GM19397 (cell line): ENCODE results near the gene SBK3.
"Not testable (repeated sequence)": the region's sequence is repeated elsewhere in the genome, so short reads cannot be mapped to it uniquely, and the experiment has no call there.

ENCODE experiments used
- ATAC-seq: cut with Tn5 transposase; IDR thresholded peaks from one replicate; pipeline ENCODE4 v1.9.1; 2021; ENCODE audit warnings: mild to moderate bottlenecking, moderate library complexity; ENCODE audit not compliant: unreplicated experiment

Gene SBK3

DNA sequence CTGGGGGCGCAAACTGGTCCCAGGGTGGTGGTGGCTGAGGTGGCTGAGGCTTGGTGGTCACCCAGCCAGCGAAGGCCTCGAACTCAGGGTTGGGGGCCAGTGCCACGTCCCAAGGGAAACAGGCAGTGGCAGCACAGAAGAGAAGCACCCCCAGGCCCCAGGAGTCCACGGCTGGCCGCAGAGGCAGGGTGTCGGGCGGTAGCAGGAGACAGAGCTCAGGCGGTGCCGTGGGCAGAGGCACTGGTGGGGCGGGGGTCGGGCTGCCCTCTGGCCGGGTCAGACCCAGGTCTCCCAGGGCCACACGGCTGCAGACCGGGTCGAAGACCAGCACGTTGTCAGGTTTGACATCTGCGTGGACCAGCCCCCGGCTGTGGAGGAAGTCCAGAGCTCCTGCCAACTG, 4.3 kb downstream of the SBK3 start:
- ATAC-seq, result no peak

DNA sequence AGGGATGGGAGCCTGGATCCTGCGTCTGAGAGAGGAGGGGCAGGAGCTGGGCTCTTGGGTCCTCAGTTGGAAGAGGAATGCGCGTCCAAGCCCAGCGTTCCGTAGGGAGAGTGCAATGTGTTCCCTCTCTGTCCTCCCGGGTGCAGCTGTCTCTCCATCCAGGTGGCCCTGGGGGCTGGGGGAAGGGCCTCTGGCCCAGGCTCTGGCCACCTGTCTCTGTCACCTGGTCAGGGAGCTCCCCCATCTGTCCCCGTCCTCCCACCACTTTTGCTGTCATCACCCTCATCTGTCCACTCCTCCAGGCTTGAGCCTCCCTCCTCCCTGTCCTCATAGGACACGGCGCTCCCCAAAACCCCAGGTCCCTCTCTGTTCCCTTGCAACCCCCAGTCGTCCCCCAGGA, 4.7 kb downstream of the SBK3 start:
- ATAC-seq, result no peak

GRCh38 chr19:55539090-55539984, 6.0 kb downstream of the SBK3 start:
- ATAC-seq, result no peak

DNA sequence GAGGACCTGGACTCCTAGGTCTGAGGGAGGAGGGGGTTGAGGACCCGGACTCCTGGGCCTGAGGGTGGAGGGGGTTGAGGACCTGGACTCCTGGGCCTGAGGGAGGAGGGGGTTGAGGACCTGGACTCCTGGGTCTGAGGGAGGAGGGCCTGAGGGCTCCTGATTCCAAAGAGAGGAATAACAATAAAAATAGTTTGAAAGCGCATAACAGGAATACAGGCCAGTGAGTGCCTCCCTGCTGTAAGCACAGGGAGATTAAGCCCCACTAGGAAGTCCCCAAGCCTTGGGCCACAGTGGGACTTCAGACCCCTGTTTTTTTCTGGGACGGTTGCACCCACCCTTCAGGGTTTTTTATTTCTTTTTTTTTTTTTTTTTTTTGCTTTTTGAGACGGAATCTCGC, 7.2 kb downstream of the SBK3 start:
- ATAC-seq, result no peak

- ATAC-seq, result no peak
Observed at GRCh38 chr19:55537741-55538111, 7.6 kb downstream of the SBK3 start.

DNA sequence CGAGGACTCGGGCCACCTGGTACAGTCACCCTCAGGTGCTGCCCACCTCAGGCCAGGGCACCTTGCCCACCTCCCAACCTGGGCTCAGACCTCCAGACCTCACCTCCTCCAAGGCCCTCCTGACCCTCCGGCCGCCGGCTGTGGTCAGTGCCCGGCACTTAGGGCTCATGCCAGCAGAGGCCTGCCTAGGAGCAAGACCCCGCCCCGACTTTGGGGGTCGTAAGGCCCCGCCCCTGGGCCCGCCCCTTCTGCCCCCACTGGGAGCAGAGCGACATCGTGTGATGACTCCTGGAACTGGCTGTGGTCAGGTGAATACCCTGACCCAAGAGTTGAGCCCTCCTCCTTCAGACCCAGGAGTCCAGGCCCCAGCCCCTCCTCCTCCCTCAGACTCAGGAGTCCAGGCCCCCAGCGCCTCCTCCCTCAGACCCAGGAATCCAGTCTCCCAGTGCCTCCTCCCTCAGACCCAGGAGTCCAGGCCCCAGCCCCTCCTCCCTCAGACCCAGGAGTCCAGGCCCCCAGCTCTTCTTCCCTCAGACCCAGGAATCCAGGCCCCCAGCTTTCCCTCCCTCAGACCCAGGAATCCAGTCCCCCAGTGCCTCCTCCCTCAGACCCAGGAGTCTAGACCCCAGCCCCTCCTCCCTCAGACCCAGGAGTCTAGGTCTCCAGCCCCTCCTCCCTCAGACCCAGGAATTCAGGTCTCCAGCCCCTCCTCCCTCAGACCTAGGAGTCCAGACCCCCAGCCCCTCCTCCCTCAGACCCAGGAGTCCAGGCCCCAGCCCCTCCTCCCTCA, 8.2 kb downstream of the SBK3 start, which contains the start of gene SBK2:
Gene SBK2 (minus strand): TSS at position 183 of the 790 bp plus-strand sequence. CDS start 839 bp downstream, outside the sequence.
- no peak for ATAC-seq

DNA sequence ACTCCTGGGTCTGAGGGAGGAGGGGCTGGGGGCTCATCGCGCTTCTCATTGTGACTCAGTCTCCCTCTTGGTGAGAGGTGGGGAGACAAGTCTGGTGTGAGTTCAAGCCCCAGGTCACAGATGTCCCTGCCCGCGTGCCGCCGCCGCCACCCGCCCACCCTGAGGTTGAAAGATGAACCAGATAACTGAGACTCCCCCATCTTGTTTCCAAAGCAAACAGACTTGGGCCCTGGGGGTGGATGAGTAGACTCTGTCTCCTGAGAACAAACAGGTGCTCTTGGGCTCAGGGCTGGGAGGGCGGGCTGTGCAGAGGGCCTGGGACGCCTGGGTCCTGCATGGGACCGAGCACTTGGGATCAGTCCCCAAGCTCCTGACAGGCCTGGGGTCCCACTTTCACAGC, 9.0 kb downstream of the SBK3 start:
- no peak for ATAC-seq

DNA sequence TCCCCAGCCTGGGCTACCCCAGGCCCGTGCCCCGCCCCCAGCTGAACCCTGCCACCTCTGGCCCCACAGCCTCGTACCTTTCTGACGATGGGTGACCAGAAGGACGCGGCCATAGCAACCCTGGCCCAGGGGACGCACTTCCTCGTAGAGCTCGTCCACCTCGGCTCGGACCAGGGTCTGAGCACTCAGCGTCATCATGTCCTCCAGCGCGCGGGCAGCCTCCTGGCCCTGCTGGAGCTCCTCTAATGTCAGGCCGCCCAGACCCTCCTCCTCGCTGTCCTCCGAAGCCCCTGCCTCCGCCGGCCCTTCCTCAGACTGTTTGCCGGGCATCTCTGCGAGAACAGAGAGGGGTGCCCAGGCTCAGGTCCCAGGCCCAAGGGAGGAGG, 9.4 kb downstream of the SBK3 start:
- no peak for ATAC-seq

DNA sequence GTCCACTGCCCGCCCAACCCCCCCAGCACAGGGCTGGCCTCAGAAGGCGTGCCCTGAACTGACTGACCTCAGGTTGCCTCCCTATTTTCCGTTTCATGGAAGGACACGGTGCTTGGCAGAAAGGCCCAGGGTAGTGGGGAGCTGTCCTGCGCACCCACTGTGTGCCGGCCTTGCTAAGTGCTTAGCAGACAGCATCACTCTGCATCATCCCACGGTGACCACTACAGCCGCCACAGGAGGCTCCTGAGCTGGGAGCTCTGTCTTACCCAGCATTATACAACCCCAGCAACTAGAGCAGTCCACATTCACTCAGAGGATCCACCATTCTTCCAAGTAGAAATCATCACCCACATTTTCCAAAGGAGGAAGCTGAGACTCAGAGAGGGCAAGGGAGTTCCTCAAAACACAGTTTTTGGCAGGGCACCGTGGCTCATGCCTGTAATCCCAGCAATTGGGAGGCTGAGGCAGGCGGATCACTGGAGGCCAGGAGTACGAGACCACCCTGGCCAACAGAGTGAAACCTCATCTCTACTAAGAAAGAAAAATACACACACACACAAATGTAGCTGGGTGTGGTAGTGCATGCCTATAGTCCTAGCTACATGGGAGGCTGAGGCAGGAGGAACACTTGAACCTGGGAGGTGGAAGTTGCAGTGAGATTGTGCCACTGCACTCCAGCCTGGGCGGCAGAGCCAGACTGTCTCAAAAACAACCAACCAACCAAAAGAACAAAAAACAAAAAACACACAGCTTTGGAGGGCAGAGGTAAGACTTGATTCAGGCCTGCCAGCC, 10.0 kb downstream of the SBK3 start:
- ATAC-seq, result no peak

DNA sequence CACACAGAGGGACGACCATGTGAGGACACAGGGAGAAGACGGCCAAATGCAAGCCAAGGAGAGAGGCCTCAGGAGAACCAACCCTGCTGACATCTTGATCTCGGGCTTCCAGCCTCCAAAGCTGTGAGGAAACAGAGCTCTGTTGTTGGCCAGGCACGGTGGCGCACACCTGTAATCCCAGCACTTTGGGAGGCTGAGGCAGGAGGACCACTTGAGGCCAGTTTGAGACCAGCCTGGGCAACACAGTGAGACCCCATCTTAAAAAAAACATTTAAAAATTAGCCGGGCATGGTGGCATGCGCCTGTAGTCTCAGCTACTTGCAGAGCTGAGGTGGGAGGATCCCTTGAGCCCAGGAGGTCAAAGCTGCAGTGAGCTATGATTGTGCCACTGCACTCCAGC, 11.1 kb downstream of the SBK3 start:
- not testable (repeated sequence) for ATAC-seq

- ATAC-seq, result no peak
Observed at GRCh38 chr19:55530996-55531395, 14.3 kb downstream of the SBK3 start.

GRCh38 chr19:55529636-55530234, 15.6 kb downstream of the SBK3 start:
- ATAC-seq, result no peak

GRCh38 chr19:55528030-55528803, 17.1 kb downstream of the SBK3 start:
- ATAC-seq, result no peak

- ATAC-seq, result no peak
Observed at GRCh38 chr19:55527197-55528029, 17.9 kb downstream of the SBK3 start.

DNA sequence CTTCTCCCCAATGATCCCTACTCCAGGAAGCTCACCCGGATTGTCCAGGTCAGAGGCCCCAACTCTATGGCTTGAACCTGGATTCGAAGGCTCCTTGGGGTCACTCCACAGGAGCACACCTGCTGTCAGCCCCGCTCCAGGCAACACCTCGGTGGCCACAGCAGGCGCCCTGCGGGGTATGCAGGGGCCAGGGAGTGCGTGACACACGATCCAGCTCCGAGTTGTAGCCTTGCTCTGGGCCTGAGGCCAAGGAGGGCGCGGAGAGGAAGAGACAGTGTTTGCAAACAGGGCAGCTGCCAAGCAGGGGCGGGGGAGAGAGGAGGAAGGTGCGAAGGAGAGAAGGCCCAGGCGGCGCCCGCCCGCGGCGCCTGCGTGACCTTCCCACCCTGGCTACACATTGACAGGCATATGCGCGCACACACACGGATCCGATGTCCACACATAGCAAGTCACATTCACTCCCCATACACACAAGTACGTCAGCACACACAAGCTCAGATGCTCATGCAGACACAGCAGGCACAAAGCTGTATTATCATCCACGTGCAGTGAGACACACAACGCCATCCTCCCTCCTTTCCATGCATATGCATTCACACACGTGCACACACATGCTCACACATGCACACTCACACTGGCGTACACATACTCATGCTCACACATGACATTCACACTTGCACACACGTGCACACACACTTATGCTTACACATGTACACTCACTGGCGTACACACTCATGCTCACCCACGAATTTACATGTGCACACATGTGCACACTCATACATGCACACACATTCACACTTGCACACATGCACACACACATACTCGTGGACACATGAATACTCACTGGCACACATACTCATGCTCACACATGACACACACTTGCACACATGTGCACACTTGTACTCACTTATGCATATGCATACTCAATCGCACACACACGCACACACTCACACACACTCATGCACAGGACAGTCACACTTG, 18.8 kb downstream of the SBK3 start:
- no peak for ATAC-seq

DNA sequence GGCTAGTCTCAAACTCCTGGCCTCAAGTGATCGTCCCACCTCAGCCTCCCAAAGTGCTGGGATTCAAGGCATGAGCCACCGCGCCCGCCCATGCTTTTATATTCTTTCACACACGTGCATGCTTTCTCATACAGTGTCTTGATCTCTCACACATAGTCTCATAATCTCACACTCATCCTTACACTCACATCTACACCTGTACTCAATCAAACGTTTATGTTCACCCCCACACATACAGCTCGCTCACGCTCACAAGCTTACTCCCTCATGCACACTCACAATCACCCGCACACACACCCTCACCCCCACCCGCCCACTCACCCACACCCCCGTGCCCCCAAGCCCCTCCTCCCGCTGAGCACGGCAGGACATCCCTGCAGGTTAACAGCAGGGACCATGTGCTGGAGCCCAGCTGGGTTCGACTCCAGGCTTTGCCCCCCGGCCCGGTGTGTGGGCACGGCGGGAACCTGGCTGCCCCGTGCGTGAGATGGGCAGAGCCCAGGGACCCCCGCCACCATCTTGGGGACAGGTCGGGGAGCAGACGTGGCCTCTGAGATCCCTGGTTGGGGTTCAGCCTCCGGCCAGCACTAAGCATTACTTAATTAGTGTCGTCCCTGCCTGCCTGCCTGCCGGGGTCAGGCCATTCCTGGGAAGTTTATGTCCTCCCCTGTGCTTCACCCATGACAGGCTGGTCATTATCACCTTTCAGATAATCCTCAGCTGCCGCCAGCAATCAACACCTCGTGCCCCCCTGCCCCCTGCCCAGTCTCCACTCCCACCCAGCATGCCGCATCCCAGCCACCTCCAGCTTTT, 19.8 kb downstream of the SBK3 start:
- no peak for ATAC-seq

GRCh38 chr19:55520691-55521292, 24.6 kb downstream of the SBK3 start:
- no peak for ATAC-seq
